ENCODE measurements around the gene AGO1. TPM values are rescaled to one million over a fixed set of nuclear protein-coding genes. Genes with fewer than 3 reads are reported as not detected.

AGO1 gene
- polyA plus RNA-seq (ENCODE audit: insufficient read length in 4 of 4), result 10 to 100 TPM; 17.1 to 17.8 (median 17.4) TPM

DNA sequence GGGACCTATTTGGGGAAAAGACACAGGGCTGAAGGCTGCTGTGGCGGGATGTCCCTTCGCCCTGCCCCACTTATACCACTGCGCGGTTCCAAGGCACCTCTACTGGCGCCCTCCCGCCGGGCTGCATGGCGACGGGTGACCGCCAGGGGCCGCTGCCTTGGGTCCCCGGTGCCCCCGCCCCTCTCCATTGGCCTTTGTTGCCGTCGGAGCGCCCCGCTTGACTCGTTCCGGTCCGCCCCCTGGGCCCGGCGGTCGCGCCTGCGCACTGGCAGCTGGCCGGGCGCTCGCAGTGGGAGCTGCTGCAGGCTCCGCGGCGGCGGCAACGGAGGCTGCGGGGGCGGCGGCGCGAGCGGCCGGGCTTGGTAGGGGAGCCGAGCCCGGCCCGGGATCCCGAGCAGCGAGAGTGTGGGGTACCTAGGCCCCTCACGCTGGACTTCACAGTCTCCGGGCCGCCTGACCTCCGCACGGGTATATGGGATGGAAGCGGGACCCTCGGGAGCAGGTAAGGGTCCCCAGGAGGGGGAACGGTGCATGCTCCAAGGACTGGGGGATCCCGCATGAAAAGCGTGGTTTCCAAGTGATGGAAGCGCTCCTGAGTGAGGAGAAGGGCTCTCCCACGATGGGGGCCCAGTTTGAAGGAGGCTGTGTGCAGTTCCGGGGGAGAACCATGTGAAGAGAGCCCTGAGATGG is at the start of gene AGO1:
TSS of gene AGO1 (plus strand) at position 265 of the 690 bp plus-strand sequence. CDS start at position 478, 213 bp downstream.
- peak; percentile 83 to 88 (median 86) for DNase-seq (ENCODE audit: low read depth in 4 of 4, low spot score in 3 of 4)

DNA sequence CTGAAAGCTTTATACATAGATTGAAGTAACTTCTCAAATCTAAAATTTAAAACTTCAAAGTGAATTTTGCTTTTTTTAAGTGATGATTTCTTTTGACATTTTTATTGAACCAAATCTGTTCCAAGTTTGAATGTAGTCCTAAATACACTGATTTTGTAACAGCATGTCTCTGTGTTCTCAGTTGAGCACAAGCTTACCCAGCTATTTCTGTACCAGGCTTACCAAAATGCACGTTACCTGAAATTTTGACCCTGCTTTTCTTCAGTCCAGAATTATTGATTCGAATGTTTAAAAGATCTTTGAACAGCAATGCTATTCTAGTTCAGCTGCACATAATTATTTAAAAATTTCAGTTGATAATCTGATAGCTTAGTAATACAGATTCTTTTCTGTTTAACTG is 49.6 kb upstream of the AGO1 start:
- no peak for DNase-seq (ENCODE audit: low read depth in 4 of 4, low spot score in 3 of 4)

- no peak for DNase-seq (ENCODE audit: low read depth in 4 of 4, low spot score in 3 of 4)
These were observed 48.8 kb upstream of the AGO1 start for GRCh38 chr1:35834218-35834617.

- DNase-seq (ENCODE audit: low read depth in 4 of 4, low spot score in 3 of 4), result no peak
These were observed 47.6 kb upstream of the AGO1 start for GRCh38 chr1:35835398-35835797.

DNA sequence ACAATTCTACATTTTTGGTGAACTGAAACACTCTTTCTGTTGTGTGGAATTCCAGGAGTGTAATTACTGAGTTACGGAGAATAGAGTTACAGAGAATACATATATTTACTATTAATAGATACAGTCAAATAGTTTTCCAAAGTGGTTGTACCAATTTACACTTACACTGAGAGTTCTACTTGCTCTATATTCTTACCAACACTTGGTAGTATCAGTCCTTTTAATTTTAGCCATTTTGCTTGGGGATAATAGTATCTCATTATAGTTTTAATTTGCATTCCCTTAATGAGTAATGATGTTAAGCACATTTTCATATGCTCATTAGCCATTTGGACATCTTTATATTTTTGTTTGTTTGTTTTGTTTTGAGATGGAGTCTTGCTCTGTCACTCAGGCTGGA is 46.3 kb upstream of the AGO1 start:
- no peak for DNase-seq (ENCODE audit: low read depth in 4 of 4, low spot score in 3 of 4)

GRCh38 chr1:35838693-35839245 is 44.2 kb upstream of the AGO1 start:
- no peak for DNase-seq (ENCODE audit: low read depth in 4 of 4, low spot score in 3 of 4)

DNA sequence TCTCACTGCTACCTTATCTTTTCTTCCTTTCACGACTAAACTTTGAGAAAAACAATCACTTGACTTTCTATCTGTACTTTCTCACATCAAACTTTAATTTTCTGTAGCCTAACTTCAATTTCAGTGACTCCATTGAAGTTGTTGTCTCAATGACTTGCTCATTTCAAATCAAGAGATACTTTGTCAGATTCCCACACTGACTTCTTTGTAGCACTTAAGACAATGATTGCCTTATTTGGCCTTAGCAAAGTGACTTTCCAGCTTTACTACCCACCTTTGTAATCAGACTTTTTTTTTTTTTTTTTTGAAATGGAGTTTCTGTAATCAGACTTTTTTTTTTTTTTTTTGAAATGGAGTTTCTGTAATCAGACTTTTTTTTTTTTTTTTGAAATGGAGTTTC is 38.2 kb upstream of the AGO1 start:
- no peak for DNase-seq (ENCODE audit: low read depth in 4 of 4, low spot score in 3 of 4)

- DNase-seq (ENCODE audit: low read depth in 4 of 4, low spot score in 3 of 4), result no peak
These were observed 37.2 kb upstream of the AGO1 start for GRCh38 chr1:35845766-35846165.

GRCh38 chr1:35847935-35848565 is 35.0 kb upstream of the AGO1 start:
- DNase-seq (ENCODE audit: low read depth in 4 of 4, low spot score in 3 of 4), result no peak

- DNase-seq (ENCODE audit: low read depth in 4 of 4, low spot score in 3 of 4), result no peak
These were observed 33.0 kb upstream of the AGO1 start for GRCh38 chr1:35850051-35850450.

- DNase-seq (ENCODE audit: low read depth in 4 of 4, low spot score in 3 of 4), result no peak
These were observed 32.3 kb upstream of the AGO1 start for GRCh38 chr1:35850716-35851115.

GRCh38 chr1:35851132-35851869 is 31.7 kb upstream of the AGO1 start:
- peak; percentile 25 to 63 (median 60) for DNase-seq (ENCODE audit: low read depth in 4 of 4, low spot score in 3 of 4)

GRCh38 chr1:35852241-35852640 is 30.8 kb upstream of the AGO1 start:
- no peak for DNase-seq (ENCODE audit: low read depth in 4 of 4, low spot score in 3 of 4)

GRCh38 chr1:35854989-35855700 is 27.9 kb upstream of the AGO1 start:
- DNase-seq (ENCODE audit: low read depth in 4 of 4, low spot score in 3 of 4), result no peak

- DNase-seq (ENCODE audit: low read depth in 4 of 4, low spot score in 3 of 4), result no peak
These were observed 26.0 kb upstream of the AGO1 start for GRCh38 chr1:35856964-35857363.

DNA sequence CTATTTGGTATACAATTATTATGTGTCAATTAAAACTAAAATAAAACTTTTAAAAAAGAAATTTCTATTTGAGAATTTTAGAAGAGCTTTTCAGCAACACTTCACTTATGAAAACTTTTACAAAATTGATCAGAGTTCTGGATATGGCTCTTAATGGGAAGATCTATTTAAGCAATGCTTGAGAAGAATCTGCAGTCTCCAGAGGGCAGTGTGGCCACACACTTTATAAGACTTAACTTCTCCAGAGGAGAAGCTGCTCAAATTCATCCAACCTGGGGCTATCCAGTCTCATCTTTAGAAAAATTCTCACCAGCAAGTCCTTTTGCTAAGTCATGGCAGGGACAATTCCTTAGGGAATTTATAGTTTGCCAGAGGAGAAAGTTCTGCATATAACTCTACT is 25.2 kb upstream of the AGO1 start:
- no peak for DNase-seq (ENCODE audit: low read depth in 4 of 4, low spot score in 3 of 4)

DNA sequence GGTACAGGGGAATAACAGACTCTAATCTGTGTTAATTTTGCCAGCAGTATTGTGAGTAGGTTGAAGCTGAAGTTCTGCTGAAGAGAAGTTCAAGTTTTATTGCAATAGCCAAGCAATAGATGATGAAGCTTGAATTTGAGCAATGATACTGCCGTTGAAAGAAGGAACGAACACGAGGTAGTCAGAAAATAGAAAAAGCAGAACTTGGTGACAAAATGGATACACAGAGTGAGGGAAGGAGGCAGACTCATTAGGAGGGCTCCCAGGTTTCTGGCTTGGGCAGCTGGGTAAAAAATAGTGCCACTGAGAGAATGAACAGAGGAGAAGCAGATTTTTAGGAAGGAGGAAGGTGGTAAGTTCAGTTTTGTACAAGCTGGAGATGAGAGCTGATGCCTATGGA is 22.3 kb upstream of the AGO1 start:
- DNase-seq (ENCODE audit: low read depth in 4 of 4, low spot score in 3 of 4), result no peak

GRCh38 chr1:35863136-35863535 is 19.9 kb upstream of the AGO1 start:
- no peak for DNase-seq (ENCODE audit: low read depth in 4 of 4, low spot score in 3 of 4)

DNA sequence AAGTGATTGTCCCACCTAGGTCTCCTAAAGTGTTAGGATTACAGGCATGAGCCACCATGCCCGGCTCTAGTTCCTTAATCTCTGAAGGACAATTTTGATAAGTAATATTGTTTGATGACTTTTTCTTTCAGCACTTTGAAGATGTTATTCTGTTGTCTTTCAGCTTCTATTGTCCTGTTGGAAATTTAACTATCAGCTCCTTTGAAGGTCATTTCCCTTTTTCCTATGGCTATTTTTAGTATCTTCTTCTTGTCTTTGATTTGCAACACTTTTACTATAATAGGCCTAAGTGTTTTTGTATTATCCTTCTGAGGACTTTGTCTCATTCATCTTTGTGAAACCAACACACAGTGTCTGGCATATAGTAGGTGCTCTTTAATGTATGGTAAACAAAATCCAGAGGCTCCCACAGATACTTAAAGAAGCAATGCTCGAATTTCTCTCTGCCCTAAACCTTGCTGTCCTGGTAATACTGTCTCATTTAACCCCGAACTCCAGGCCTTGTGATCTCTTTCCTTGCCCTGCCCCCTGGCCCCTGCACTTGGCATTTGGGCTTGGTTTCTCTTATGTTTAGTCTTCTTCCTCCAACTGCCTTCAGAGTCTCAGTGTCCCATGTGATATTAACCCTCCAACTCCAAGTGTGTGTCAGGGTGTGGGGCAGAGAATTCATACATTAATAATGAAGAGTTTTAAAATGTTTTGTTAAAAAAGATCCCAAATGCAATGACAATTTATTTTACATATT is 19.0 kb upstream of the AGO1 start:
- DNase-seq (ENCODE audit: low read depth in 4 of 4, low spot score in 3 of 4), result no peak

- no peak for DNase-seq (ENCODE audit: low read depth in 4 of 4, low spot score in 3 of 4)
These were observed 18.2 kb upstream of the AGO1 start for GRCh38 chr1:35864813-35865212.

Data from right renal pelvis (tissue), 4 donors.